K562 (cell line): ENCODE data around the gene MPIG6B. TPM values are rescaled to one million over a fixed set of nuclear protein-coding genes. Genes with fewer than 3 reads are reported as not detected.

Experiments used
- ARID4B ChIP-seq: sonication (generic); formaldehyde crosslinking; IDR thresholded peaks from 2 replicates; pipeline ENCODE4 v1.8.0; 2022; ENCODE audit warnings: mild to moderate bottlenecking, missing genetic modification reagents
- BRF2 ChIP-seq: IDR thresholded peaks from 3 replicates; pipeline ENCODE4 v1.6.1; 2011; ENCODE audit warnings: borderline replicate concordance, mild to moderate bottlenecking; ENCODE audit not compliant: insufficient read length, insufficient read depth
- CCAR2 ChIP-seq: fragments of 200-400 bp; formaldehyde crosslinking; IDR thresholded peaks from 2 replicates; pipeline ENCODE4 v1.6.1; 2017; ENCODE audit warnings: mild to moderate bottlenecking, low read depth, low read length
- DNMT1 ChIP-seq: fragments of 450-650 bp; IDR thresholded peaks from 2 replicates; pipeline ENCODE4 v1.6.1; 2016; ENCODE audit warnings: antibody characterized with exemption, mild to moderate bottlenecking
- EP400 ChIP-seq: fragments of 450-650 bp; IDR thresholded peaks from 2 replicates; pipeline ENCODE4 v1.6.1; 2017; ENCODE audit warnings: antibody characterized with exemption, mild to moderate bottlenecking, moderate library complexity
- GABPB2 ChIP-seq: fragments of 250-450 bp; sonication (Bioruptor Pico); conservative IDR thresholded peaks from 2 replicates; pipeline ENCODE4 v1.5.1; 2021; ENCODE audit warnings: mild to moderate bottlenecking
- HCFC1 ChIP-seq: IDR thresholded peaks from 2 replicates; pipeline ENCODE4 v1.6.1; 2012; ENCODE audit warnings: low read depth, low read length, improper control_type of control experiment
- HNRNPUL1 ChIP-seq: fragments of 200-400 bp; formaldehyde crosslinking; IDR thresholded peaks from 2 replicates; pipeline ENCODE4 v1.6.1; 2017; ENCODE audit warnings: low read length
- ILK ChIP-seq: fragments of 450-650 bp; IDR thresholded peaks from 2 replicates; pipeline ENCODE4 v1.6.1; 2016; ENCODE audit warnings: missing genetic modification characterization, low read depth, mild to moderate bottlenecking, missing compliant biosample characterization, moderate library complexity, borderline replicate concordance
- MEF2A ChIP-seq: IDR thresholded peaks from 2 replicates; pipeline ENCODE4 v1.6.1; 2011; ENCODE audit warnings: low read depth, mild to moderate bottlenecking, low read length, moderate library complexity; ENCODE audit not compliant: control insufficient read depth
- MLX ChIP-seq, 2 experiments: fragments of 450-650 bp in 1 of 2; sonication (generic) in 1 of 2; formaldehyde crosslinking; conservative IDR thresholded peaks; 2 replicates each; pipeline versions ENCODE4 v1.4.0 to v1.8.1; 2020 to 2022; ENCODE audit warnings: mild to moderate bottlenecking in 1 of 2, missing genetic modification reagents in 1 of 2
- MTA1 ChIP-seq: fragments of 450-650 bp; IDR thresholded peaks from 2 replicates; pipeline ENCODE4 v1.6.1; 2017; ENCODE audit warnings: borderline replicate concordance
- MYC ChIP-seq, 2 experiments: fragments of 250-450 bp in 1 of 2; sonication (Bioruptor Pico) in 1 of 2; IDR thresholded peaks; 2 replicates each; pipeline versions ENCODE4 v1.5.1 to v1.6.1; 2012 to 2021; ENCODE audit warnings: low read depth in 2 of 2, borderline replicate concordance in 1 of 2, improper control_type of control experiment in 1 of 2, low read length in 1 of 2, mild to moderate bottlenecking in 1 of 2, moderate library complexity in 1 of 2
- NCOA1 ChIP-seq: fragments of 450-650 bp; IDR thresholded peaks from 2 replicates; pipeline ENCODE4 v1.6.1; 2016; ENCODE audit warnings: low read depth
- PHF21A ChIP-seq: fragments of 450-650 bp; IDR thresholded peaks from 2 replicates; pipeline ENCODE4 v1.6.1; 2017; ENCODE audit warnings: low read depth, borderline replicate concordance
- RAD21 ChIP-seq, 2 experiments: fragments of 250-450 bp in 1 of 2; fragments of 450-650 bp in 1 of 2; sonication (Bioruptor Pico) in 1 of 2; formaldehyde crosslinking in 1 of 2; IDR thresholded peaks in 1 of 2; conservative IDR thresholded peaks in 1 of 2; 2 replicates each; pipeline versions ENCODE4 v1.4.0 to v1.8.0; 2020 to 2022; ENCODE audit warnings: mild to moderate bottlenecking in 2 of 2, moderate library complexity in 1 of 2
- SMC3 ChIP-seq: conservative IDR thresholded peaks from 2 replicates; pipeline ENCODE4 v1.6.1; 2011; ENCODE audit warnings: low read depth, low read length, improper control_type of control experiment; ENCODE audit not compliant: insufficient read depth
- ZEB2 ChIP-seq: fragments of 450-650 bp; IDR thresholded peaks from 2 replicates; pipeline ENCODE4 v1.6.1; 2016
- ZNF212 ChIP-seq: fragments of 450-650 bp; formaldehyde crosslinking; IDR thresholded peaks from 2 replicates; pipeline ENCODE4 v1.4.0; 2020; ENCODE audit warnings: mild to moderate bottlenecking
- ZNF23 ChIP-seq: fragments of 250-450 bp; sonication (Bioruptor Pico); IDR thresholded peaks from 2 replicates; pipeline ENCODE4 v1.4.0; 2020; ENCODE audit warnings: mild to moderate bottlenecking
- ZNF253 ChIP-seq: fragments of 250-450 bp; sonication (Bioruptor Pico); conservative IDR thresholded peaks from 2 replicates; pipeline ENCODE4 v1.6.1; 2021; ENCODE audit warnings: mild to moderate bottlenecking
- ZNF444 ChIP-seq: fragments of 250-450 bp; sonication (Bioruptor Pico); IDR thresholded peaks from 2 replicates; pipeline ENCODE4 v1.4.0; 2020; ENCODE audit warnings: mild to moderate bottlenecking, moderate library complexity
- ZNF445 ChIP-seq: fragments of 250-450 bp; sonication (Bioruptor Pico); IDR thresholded peaks from 2 replicates; pipeline ENCODE4 v1.4.0; 2020; ENCODE audit warnings: low read depth, mild to moderate bottlenecking, moderate library complexity
- polyA plus RNA-seq, 8 experiments: library from polyadenylated mRNA; depleted of rRNA in 4 of 8; stranded (reverse) in 5 of 8; unstranded in 3 of 8; fragments of >200 nt; fragmentation: Nextera tagmentation in 2 of 8; fragmentation: Illumina TruSeq in 1 of 8; extraction: Ambion mirVana in 2 of 8; extraction: Trizol in 1 of 8; gene quantifications; 2 replicates each; pipeline versions ENCODE4 v1.2.1 to v1.2.3, GENCODE V29; 2011 to 2014; ENCODE audit warnings: inconsistent platforms in 1 of 8, missing spikeins in 1 of 8
- total RNA-seq, 7 experiments: library from RNA; depleted of rRNA in 6 of 7; stranded (reverse); fragments of >200 nt in 6 of 7; fragmentation: Illumina TruSeq in 2 of 7; extraction: Trizol in 2 of 7; gene quantifications; 2 replicates each; pipeline versions ENCODE4 v1.2.1 to v1.2.3, GENCODE V29; 2011 to 2021; ENCODE audit warnings: low replicate concordance in 1 of 7

Gene MPIG6B
- total and polyA plus RNA-seq, 9 of the 15 experiments (the other 6 are each of a cell fraction or from before 2014, with no cell fraction given) = 0.11 to 1.2 (median 0.28) TPM; not detected in 1

GRCh38 chr6:31750411-31751022 is 27.3 kb downstream of the MPIG6B start (continued):
- TF ChIP-seq PHF21A (no peak; the same call in 1 of the 2 replicates), NCOA1 (no peak), ARID4B (CRISPR knock-in tag) (no peak), GABPB2 (CRISPR knock-in tag) (no peak), CCAR2 (no peak), ZNF444 (CRISPR knock-in tag) (no peak), ZNF212 (CRISPR knock-in tag) (no peak), MYC (IDR thresholded peaks at IDR 0.05; ENCODE audit: low read depth, low read length) (peak; percentile 29; the same call in 1 of the 2 replicates), MYC (CRISPR knock-in tag; IDR thresholded peaks at IDR 0.05; ENCODE audit: borderline replicate concordance, low read depth) (no peak), MEF2A (no peak), HNRNPUL1 (no peak), MLX (CRISPR knock-in tag; conservative IDR thresholded peaks at IDR 0.05) (no peak), EP400 (peak; percentile 25; the same call in 1 of the 2 replicates), MTA1 (no peak), ZNF253 (CRISPR knock-in tag) (no peak), ZNF445 (no peak), ILK (no peak), DNMT1 (no peak), ZEB2 (no peak), HCFC1 (no peak), ZNF23 (no peak), SMC3 (no peak), RAD21 (CRISPR knock-in tag; conservative IDR thresholded peaks at IDR 0.05 in 1 of 2, IDR thresholded peaks at IDR 0.05 in 1 of 2) (no peak), BRF2 (no peak)
